ENCODE measurements around the gene FAM174C. TPM values are rescaled to one million over a fixed set of nuclear protein-coding genes. Genes with fewer than 3 reads are reported as not detected.

Gene FAM174C
- total RNA-seq, 4 donors from 2014 or later = 14.2 to 42.2 (median 21.8) TPM

- H3K9me3 ChIP-seq = no peaks in the 10 kb centered on the region
- peak overlapping the region in 1 of 2 donors; percentile 72 for H3K4me3 ChIP-seq
- H3K27ac ChIP-seq = peak overlapping the region in 3 of 4 donors; percentile 94 to 100 (median 99)
- TF ChIP-seq POLR2AphosphoS5 (IDR thresholded peaks at IDR 0.05) (no peak), EP300 (IDR thresholded peaks at IDR 0.05) (no peak), POLR2A (IDR thresholded peaks at IDR 0.05) (no peak), CTCF (IDR thresholded peaks at IDR 0.05) (no peak)
- H3K36me3 ChIP-seq = peaks cover 0 to 64% of the 10 kb centered on the region in 2 donors
- H3K4me1 ChIP-seq = peaks cover 3 to 63% (median 41%) of the 10 kb centered on the region in 3 donors
- 20 to 53% methylated on average over 1 to 2 of the region's 10 CpGs for WGBS, 2 donors (ENCODE audit: low coverage in 1 of 2)
- no peak for ATAC-seq
- no peaks in the 10 kb centered on the region for H3K27me3 ChIP-seq
These were observed 1.3 kb downstream of the FAM174C start for GRCh38 chr19:1276628-1277022.

- ATAC-seq = no peak
- no peaks in the 10 kb centered on the region for H3K27me3 ChIP-seq
- H3K9me3 ChIP-seq = no peaks in the 10 kb centered on the region
- peak overlapping the region in 2 of 4 donors; percentile 94 to 99 for H3K27ac ChIP-seq
- H3K4me1 ChIP-seq = peaks cover 3 to 59% (median 36%) of the 10 kb centered on the region in 3 donors
- H3K36me3 ChIP-seq = peaks cover 0 to 60% of the 10 kb centered on the region in 2 donors
- 90 to 95% methylated on average over 4 to 12 of the region's 15 CpGs for WGBS, 2 donors (ENCODE audit: low coverage in 1 of 2)
- TF ChIP-seq CTCF (IDR thresholded peaks at IDR 0.05) = no peak
- TF ChIP-seq POLR2A (IDR thresholded peaks at IDR 0.05) = no peak
- no peak for TF ChIP-seq EP300 (IDR thresholded peaks at IDR 0.05)
- no peak for TF ChIP-seq POLR2AphosphoS5 (IDR thresholded peaks at IDR 0.05)
- no peak overlapping the region for H3K4me3 ChIP-seq
These were observed 1.7 kb downstream of the FAM174C start for GRCh38 chr19:1277061-1277460.

GRCh38 chr19:1278074-1278473, 2.7 kb downstream of the FAM174C start:
- 90 to 100% methylated on average over 1 to 2 of the region's 12 CpGs for WGBS, 2 donors (ENCODE audit: low coverage in 1 of 2)
- Histone ChIP-seq H3K4me3 (no peak overlapping the region), H3K9me3 (no peaks in the 10 kb centered on the region), H3K4me1 (peaks cover 3 to 48% (median 29%) of the 10 kb centered on the region in 3 donors), H3K27me3 (peaks cover 5% of the 10 kb centered on the region), H3K27ac (no peak overlapping the region), H3K36me3 (peaks cover 0 to 50% of the 10 kb centered on the region in 2 donors)
- TF ChIP-seq CTCF (IDR thresholded peaks at IDR 0.05) = no peak
- no peak for TF ChIP-seq POLR2A (IDR thresholded peaks at IDR 0.05)
- TF ChIP-seq EP300 (IDR thresholded peaks at IDR 0.05) = no peak
- TF ChIP-seq POLR2AphosphoS5 (IDR thresholded peaks at IDR 0.05) = no peak
- ATAC-seq = no peak

- no peak for ATAC-seq
- Histone ChIP-seq H3K27me3 (peaks cover 14% of the 10 kb centered on the region), H3K4me1 (peaks cover 3 to 39% (median 20%) of the 10 kb centered on the region in 3 donors), H3K9me3 (no peaks in the 10 kb centered on the region), H3K36me3 (peaks cover 0 to 41% of the 10 kb centered on the region in 2 donors), H3K4me3 (no peak overlapping the region), H3K27ac (no peak overlapping the region)
- TF ChIP-seq CTCF (IDR thresholded peaks at IDR 0.05) = no peak
- TF ChIP-seq POLR2A (IDR thresholded peaks at IDR 0.05) = no peak
- 56% methylated on average over 3 of the region's 25 CpGs; no CpG with 5 or more reads in 1 of the 2 donors for WGBS, 2 donors (ENCODE audit: low coverage in 1 of 2)
These were observed 3.7 kb downstream of the FAM174C start for GRCh38 chr19:1278713-1279660.
